Adrenal gland (tissue), 5 donors: Measurements from ENCODE around the gene GGT5.

Experiments
- POLR2A ChIP-seq, 2 donors: fragments of 450-650 bp; IDR thresholded peaks; one replicate each; pipeline ENCODE4 v1.6.1; 2017; ENCODE audit warnings: antibody characterized with exemption in 2 of 2, mild to moderate bottlenecking in 2 of 2, moderate library complexity in 1 of 2
- TF ChIP-seq, protein P1 (sequence below), 6 experiments: fragments of 450-650 bp in 4 of 6; fragments of 200-600 bp in 2 of 6; sonication (generic) in 1 of 6; IDR thresholded peaks; 1 replicate in 5 of 6; 2 replicates in 1 of 6; pipeline versions ENCODE4 v1.5.1 to v1.8.0; 2016 to 2021; ENCODE audit warnings: antibody characterized with exemption in 6 of 6, mild to moderate bottlenecking in 2 of 6, moderate library complexity in 1 of 6
- donor health status: DM: no; HTN: no; CAD: no.

GRCh38 chr22:24170632-24171031, 74.2 kb downstream of the GGT5 start:
- TF ChIP-seq, protein P1, sequence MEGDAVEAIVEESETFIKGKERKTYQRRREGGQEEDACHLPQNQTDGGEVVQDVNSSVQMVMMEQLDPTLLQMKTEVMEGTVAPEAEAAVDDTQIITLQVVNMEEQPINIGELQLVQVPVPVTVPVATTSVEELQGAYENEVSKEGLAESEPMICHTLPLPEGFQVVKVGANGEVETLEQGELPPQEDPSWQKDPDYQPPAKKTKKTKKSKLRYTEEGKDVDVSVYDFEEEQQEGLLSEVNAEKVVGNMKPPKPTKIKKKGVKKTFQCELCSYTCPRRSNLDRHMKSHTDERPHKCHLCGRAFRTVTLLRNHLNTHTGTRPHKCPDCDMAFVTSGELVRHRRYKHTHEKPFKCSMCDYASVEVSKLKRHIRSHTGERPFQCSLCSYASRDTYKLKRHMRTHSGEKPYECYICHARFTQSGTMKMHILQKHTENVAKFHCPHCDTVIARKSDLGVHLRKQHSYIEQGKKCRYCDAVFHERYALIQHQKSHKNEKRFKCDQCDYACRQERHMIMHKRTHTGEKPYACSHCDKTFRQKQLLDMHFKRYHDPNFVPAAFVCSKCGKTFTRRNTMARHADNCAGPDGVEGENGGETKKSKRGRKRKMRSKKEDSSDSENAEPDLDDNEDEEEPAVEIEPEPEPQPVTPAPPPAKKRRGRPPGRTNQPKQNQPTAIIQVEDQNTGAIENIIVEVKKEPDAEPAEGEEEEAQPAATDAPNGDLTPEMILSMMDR (IDR thresholded peaks at IDR 0.05) = no peak
- no peak for TF ChIP-seq POLR2A (IDR thresholded peaks at IDR 0.05)
